NCI-H82 treated with DMSO at 0.1 percent for 48 hours (cell line): ENCODE results near the gene FCN1.

Experiments used
- DNase-seq: peaks from one replicate; lab custom pipeline; 2025; ENCODE audit not compliant: unreplicated experiment; lab: John Stamatoyannopoulos, UW

The FCN1 gene

GRCh38 chr9:134879664-134880483 is 37.8 kb downstream of the FCN1 start:
- DNase-seq = no peak

- DNase-seq = no peak
These were observed 40.2 kb downstream of the FCN1 start for GRCh38 chr9:134877541-134877940.

GRCh38 chr9:134875371-134875770 is 42.3 kb downstream of the FCN1 start:
- no peak for DNase-seq

GRCh38 chr9:134872482-134873231 is 45.1 kb downstream of the FCN1 start:
- no peak for DNase-seq

GRCh38 chr9:134871697-134872340 is 45.9 kb downstream of the FCN1 start:
- DNase-seq = no peak

GRCh38 chr9:134870746-134871662 is 46.7 kb downstream of the FCN1 start:
- no peak for DNase-seq

- no peak for DNase-seq
These were observed 47.4 kb downstream of the FCN1 start for GRCh38 chr9:134870301-134870694.

- no peak for DNase-seq
These were observed 48.0 kb downstream of the FCN1 start for GRCh38 chr9:134869554-134870300.

- DNase-seq = no peak
These were observed 48.8 kb downstream of the FCN1 start for GRCh38 chr9:134868751-134869553.

GRCh38 chr9:134867917-134868750 is 49.6 kb downstream of the FCN1 start:
- no peak for DNase-seq

GRCh38 chr9:134864821-134865190 is 52.9 kb downstream of the FCN1 start:
- no peak for DNase-seq

GRCh38 chr9:134863941-134864820 is 53.5 kb downstream of the FCN1 start:
- no peak for DNase-seq

- DNase-seq = no peak
These were observed 54.3 kb downstream of the FCN1 start for GRCh38 chr9:134863306-134863902.

GRCh38 chr9:134861595-134862334 is 55.9 kb downstream of the FCN1 start:
- no peak for DNase-seq

- DNase-seq = no peak
These were observed 57.2 kb downstream of the FCN1 start for GRCh38 chr9:134860510-134860909.

GRCh38 chr9:134858051-134858841 is 59.5 kb downstream of the FCN1 start:
- no peak for DNase-seq
